AG20443 (cell line): ENCODE data around the gene AKTIP.
"Not testable (repeated sequence)": the region's sequence is repeated elsewhere in the genome, so short reads cannot be mapped to it uniquely, and the experiment has no call there.

Source experiments
- DNase-seq: peaks from one replicate; pipeline ENCODE4 v3.0.0; 2012; ENCODE audit warnings: low spot score, mixed read lengths

Gene AKTIP

GRCh38 chr16:53515259-53515658, 12.2 kb upstream of the AKTIP start:
- no peak for DNase-seq

DNA sequence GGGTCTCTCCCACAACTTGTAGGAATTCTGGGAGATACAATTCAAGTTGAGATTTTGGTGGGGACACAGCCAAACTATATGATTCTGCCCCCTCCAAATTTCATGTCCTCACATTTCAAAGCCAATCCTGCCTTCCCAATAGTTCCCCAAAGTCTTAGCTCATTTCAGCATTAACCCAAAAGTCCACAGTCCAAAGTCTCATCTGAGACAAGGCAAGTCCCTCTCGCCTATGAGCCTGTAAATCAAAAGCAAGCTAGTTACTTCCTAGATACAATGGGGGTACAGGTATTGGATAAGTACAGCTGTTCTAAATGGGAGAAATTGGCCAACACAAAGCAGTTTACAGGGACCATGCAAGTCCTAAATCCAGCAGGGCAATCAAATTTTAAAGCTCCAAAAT, 9.8 kb upstream of the AKTIP start:
- DNase-seq: not testable (repeated sequence)

DNA sequence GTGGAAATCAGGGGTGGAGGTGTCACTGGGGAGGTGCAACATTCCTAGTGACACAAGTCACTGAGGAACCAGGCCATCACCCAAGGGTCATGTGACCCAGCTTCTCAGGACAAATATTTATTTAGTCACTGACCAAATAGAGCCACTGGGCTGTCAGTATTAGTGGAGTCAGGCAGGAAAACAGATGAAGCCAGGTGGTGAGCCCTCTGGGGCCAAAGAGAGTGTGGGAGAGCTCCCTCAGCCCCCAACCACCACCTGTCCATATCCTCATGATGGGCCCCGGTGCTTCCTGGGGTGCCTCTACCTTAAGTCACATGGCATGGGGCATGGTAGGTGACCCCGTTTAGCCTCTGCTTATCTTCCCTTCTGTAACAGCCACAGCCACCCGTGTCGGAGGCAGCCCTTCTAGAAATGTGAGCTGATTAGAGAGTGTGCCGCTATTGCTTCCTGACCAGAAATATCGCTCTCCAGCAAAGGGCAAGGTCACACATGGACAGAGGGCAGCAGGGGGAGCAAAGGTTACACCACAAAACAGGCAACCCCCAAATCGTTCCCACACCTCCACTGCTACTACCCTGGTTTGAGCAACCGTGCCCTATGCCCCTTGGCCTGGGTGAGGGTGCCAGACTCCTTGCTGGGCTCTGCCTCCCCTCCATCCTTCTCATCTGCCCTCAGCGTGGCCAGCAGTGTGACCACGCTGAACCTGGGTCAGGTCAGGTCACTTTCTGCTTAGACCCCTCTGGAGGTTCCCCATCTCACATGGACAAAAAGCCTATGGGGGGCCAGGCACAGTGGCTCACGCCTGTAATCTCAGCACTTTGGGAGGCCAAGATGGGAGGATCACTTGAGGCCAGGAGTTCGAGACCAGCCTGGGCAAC, 8.6 kb upstream of the AKTIP start:
- DNase-seq: no peak

GRCh38 chr16:53511084-53511402, 8.0 kb upstream of the AKTIP start:
- no peak for DNase-seq

DNA sequence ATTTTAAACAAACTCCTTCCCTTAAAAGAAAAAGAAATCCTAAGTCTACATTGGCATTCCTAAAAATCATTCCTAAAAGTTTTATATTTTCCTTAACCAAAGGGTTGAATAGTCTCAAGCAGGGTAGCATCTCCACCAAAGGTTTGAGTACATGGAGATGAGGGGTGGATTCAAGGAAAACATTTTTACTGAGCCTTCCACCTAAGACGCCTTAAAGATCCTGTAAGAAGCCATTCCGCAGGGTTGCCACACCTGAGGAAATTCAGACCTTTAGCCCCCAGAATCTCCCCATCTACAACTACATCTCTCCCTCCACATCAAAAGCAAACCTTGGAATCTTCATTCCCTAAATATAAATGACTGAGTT, 7.7 kb upstream of the AKTIP start:
- no peak for DNase-seq

DNA sequence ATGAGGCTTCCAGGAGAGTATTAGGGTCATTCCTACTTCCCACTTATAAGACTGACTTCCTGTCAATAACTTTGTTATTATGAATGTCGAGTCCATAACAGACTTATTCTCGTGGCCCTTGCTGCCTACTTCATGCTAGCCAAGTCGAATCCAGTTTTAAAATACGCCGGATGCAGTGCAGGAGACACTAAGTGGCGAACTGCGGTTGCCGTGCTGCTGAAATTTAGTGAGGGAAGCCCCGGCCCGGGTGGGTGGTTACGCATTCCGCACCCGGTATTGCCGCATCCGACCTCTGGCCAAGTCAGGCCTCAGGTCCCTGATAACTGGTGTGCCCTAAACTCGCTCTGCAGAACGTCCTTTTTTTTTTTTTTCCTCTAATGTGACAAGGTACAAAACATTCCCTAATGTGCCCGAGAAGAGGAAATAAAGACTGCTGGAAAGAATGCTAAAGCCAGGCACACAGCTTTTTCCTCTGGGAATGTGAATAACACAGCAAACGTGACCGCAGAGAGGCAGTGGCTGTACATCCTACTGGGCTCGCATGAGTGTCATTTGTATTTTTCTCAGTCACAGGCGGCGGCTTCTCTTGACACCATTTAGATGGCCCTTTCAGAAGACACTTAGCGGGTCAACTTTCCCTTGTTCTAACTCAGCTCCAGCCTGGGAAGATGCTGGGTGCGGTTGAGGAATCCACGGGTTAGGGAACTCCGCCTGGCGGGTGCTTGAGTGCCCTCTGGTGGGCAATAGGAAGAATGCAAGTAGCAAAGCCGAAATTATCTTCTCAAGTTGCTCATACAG, 7.1 kb upstream of the AKTIP start:
- peak; percentile 89 for DNase-seq

DNA sequence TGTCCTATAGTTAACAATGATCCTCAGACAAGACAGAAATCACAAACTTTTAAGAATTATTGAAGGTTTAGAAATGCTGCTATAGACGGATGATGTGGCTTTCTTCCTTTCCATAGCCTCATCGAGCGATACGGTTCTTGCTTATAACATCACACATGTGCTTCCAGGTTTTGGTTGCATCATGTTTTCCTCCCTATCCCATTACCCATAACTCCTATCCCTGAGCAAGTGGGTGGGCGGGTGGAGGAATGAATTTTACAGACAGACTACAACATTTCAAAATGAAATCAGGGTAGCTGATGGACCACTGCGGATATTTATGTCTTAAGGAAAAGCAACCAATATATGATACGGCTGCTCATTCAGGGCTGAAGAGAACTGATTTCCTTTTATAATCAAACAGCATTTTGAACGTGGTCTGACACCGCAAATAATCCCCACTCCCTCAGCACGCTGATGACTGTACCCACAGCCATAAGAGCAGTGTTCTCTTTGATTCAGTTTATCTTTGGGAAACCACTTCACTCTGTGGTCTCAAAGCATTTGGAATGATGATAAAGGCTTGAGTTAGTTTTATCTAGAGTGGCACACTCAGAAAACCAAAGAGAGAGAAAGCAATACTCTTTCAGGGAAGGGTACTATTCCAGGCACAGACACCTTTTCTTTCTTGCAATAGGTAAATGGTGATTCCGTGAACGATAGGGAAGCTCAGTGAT, 4.6 kb upstream of the AKTIP start:
- DNase-seq: no peak

- no peak for DNase-seq
Observed at GRCh38 chr16:53506254-53506653, 3.2 kb upstream of the AKTIP start.

- DNase-seq: no peak
Observed at GRCh38 chr16:53504665-53505064, 1.7 kb upstream of the AKTIP start.

DNA sequence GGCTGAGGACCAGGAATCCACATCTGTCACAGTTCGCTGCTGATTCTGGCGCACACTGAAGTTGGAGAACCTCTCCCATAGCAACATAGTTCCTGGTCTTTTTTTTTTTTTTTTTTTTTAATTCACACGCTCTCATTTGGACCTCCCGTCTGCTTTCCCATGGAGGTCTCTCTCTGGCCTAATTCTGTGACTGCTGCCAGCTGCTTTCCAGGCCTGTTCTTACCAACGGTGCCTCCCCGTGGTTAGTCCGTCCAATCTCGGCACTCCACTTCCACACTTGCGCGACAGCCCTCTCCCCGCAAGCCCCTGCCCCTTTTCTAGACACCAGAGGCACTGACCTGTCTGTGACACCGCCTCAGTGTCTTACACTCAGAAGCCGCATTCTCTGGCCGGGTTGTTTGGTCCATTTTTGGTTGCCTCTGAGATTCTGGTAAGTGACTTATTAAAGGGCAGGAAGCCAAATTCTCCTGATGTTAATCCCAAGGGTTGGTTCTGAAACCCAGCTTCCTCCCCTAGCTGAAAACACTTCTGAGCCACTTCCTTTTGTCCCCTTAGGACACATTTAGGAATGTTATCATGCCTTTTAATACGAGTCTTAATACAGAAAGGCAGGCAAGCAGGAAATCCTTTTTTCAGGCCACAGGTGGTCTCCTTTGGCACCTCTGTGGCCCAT, 1.1 kb upstream of the AKTIP start:
- DNase-seq: peak; percentile 44

GRCh38 chr16:53503270-53503923, 388 bp upstream of the AKTIP start:
- peak; percentile 98 for DNase-seq

DNA sequence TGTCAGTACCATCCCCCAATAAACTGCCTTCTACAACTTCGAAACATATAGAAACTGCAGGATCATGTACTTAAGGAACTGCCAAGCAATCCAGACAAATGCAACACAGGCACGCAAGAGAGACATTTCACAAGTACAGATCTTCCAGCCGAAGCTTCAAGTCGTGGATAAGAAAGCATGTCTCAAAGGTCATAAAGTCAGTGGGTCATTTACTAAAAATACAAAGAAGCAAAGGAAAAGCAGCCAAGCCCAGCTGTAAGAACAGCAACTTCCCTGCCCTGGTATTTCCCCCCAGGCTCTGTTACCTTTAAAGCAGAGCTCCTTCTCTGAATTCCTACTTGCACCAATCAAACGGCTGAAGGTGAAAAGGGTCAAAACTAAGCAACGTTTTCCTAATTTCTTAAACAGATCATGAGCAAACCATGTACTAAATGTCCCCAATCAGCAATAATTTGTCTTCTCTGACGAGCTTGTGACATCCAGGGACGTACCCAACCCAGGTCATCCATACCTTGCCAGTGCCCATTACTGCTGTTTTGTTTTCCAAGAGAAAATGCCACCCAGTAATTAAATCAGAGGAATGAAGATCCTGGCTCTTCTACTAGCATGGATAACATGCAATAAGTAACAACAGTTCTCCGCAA, 1.7 kb downstream of the AKTIP start:
- no peak for DNase-seq

- DNase-seq: no peak
Observed at GRCh38 chr16:53498984-53499383, 4.0 kb downstream of the AKTIP start.

GRCh38 chr16:53495325-53495724, 7.7 kb downstream of the AKTIP start:
- no peak for DNase-seq

GRCh38 chr16:53494636-53495035, 8.4 kb downstream of the AKTIP start:
- DNase-seq: no peak

DNA sequence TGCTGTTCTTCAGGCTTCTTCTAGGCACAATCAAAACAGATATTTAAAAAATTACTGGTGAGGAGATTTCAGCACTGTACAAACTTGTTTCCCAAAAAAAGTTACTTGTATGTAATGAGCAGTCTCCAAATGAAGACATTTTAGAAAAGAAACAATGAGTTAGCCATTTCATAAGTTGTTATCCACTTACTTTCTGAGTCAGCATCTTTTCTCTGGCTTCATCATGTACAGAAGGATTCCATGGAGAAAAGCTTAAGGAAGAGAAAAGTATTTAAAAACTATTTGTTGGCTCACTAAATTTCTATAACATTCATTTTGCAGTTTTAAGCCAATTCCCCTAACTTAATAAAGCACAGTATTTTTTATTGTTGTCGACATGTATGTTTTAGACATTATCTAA, 10.5 kb downstream of the AKTIP start:
- DNase-seq: no peak

- no peak for DNase-seq
Observed at GRCh38 chr16:53489755-53490154, 13.3 kb downstream of the AKTIP start.

- no peak for DNase-seq
Observed at GRCh38 chr16:53486230-53486629, 16.8 kb downstream of the AKTIP start.

DNA sequence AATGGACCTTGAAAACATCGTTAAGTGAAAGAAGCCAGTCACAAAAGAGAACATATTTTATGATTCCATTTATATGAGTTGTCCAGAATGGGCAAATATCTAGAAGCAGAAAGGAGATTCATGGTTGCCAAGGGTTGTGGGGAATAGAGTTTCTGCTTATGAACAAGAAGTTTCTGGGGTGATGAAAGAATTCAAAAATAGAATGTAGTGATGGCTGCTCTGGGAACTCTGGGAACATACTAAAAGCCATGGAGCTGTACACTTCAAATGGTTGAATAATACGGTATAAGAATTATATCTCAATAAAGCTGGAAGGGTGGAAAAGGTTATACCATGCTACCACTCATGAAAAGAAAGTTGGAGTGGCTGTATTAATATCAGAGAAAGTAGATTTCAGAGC, 18.5 kb downstream of the AKTIP start:
- no peak for DNase-seq

- DNase-seq: no peak
Observed at GRCh38 chr16:53482123-53482522, 20.9 kb downstream of the AKTIP start.

DNA sequence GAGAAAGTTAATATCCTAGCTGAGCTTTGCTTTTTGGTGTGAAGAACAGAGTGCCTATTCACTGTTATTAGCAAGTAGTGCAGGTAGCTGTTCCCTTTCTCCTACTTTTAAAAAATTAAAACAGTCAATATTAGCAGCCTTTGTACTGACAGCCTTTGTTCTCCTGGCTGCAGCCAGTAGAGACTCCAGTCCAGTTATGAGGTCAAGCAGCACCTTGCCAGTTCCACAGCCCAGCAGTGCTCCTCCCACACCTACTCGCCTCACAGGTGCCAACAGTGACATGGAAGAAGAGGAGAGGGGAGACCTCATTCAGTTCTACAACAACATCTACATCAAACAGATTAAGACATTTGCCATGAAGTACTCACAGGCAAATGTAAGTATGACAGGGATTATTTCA, 22.6 kb downstream of the AKTIP start:
- DNase-seq: no peak
